ENCODE results near the gene ITPKC. TPM values are rescaled to one million over a fixed set of nuclear protein-coding genes. Genes with fewer than 3 reads are reported as not detected.
"Not testable (repeated sequence)": the region's sequence is repeated elsewhere in the genome, so short reads cannot be mapped to it uniquely, and the experiment has no call there.

Gene ITPKC
- total RNA-seq, 2 experiments from 2014 or later: 4.6 to 5.6 TPM

- H3K36me3 Mint-ChIP-seq (ENCODE audit: low read depth): peaks cover 13% of the 10 kb centered on the region
- peaks cover 44% of the 10 kb centered on the region for H3K4me1 Mint-ChIP-seq
- no peaks in the 10 kb centered on the region for H3K9me3 Mint-ChIP-seq (ENCODE audit: low read depth)
- ATAC-seq (no peak), DNase-seq (no peak)
- ChIA-PET CTCF (no interaction called here), POLR2A (interaction anchor here (0.6 kb wide), 1 partner anchor 26 kb away, joined by 6 read pairs; no protein-coding TSS in a partner anchor)
- no peak overlapping the region for H3K4me3 Mint-ChIP-seq
- intact Hi-C loops (cut with DNase I, micrococcal nuclease): no loop called here
- H3K27me3 Mint-ChIP-seq: no peaks in the 10 kb centered on the region
- no peak overlapping the region for H3K27ac Mint-ChIP-seq
Observed at GRCh38 chr19:40781140-40781539, 64.2 kb downstream of the ITPKC start.

DNA sequence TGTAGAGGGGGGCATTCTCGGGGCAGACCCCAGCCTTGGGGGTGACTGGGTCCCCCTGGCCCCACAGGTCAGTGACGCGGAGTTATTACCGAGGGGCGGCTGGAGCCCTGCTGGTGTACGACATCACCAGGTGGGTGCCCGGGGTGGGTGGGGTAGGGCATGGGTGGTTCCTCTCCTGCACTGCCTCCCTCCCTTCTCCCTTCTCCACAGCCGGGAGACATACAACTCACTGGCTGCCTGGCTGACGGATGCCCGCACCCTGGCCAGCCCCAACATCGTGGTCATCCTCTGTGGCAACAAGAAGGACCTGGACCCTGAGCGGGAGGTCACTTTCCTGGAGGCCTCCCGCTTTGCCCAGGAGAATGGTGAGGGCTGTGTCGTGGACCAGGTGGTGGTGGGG, 66.8 kb downstream of the ITPKC start:
- ChIA-PET CTCF (interaction anchor here (1.0 kb wide), 1 partner anchor 37 kb away, joined by 3 read pairs; no protein-coding TSS in a partner anchor), POLR2A (no interaction called here)
- DNase-seq: no peak

DNA sequence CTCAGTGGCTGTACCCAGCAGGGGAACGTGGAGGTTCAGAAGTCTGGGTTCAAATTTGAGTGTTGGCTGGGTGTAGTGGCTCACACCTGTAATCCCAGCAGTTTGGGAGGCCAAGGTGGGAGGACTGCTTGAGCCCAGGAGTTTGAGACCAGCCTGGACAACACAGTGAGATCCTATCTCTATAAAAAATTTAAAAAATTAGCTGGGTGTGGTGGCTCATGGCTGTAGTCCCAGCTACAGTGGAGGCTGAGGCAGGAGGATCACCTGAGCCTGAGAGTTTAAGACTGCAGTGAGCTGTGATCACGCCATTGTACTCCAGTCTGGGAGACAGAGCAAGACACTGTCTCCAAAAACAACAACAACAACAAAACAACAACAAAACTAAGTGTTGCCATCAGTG, 67.2 kb downstream of the ITPKC start:
- H3K27me3 Mint-ChIP-seq; ATAC-seq; H3K4me3 Mint-ChIP-seq; POLR2A ChIA-PET; H3K27ac Mint-ChIP-seq; intact Hi-C loops (cut with DNase I, micrococcal nuclease); H3K9me3 Mint-ChIP-seq (ENCODE audit: low read depth); DNase-seq: not testable (repeated sequence)
- Mint-ChIP-seq H3K36me3 (ENCODE audit: low read depth) (peaks cover 16% of the 10 kb centered on the region), H3K4me1 (peaks cover 26% of the 10 kb centered on the region)
- CTCF ChIA-PET: interaction anchor here (1.0 kb wide), 1 partner anchor 37 kb away, joined by 3 read pairs; no protein-coding TSS in a partner anchor

More for the DNA sequence above, 66.8 kb downstream of the ITPKC start:
- H3K27ac Mint-ChIP-seq: no peak overlapping the region
- intact Hi-C loops (cut with DNase I, micrococcal nuclease): no loop called here
- H3K4me3 Mint-ChIP-seq: no peak overlapping the region
- H3K27me3 Mint-ChIP-seq: no peaks in the 10 kb centered on the region
- no peak for ATAC-seq
- H3K4me1 Mint-ChIP-seq: peaks cover 30% of the 10 kb centered on the region
- no peaks in the 10 kb centered on the region for H3K9me3 Mint-ChIP-seq (ENCODE audit: low read depth)
- peaks cover 16% of the 10 kb centered on the region for H3K36me3 Mint-ChIP-seq (ENCODE audit: low read depth)

GRCh38 chr19:40785526-40785925, 68.6 kb downstream of the ITPKC start:
- intact Hi-C loops (cut with DNase I, micrococcal nuclease): no loop called here
- POLR2A ChIA-PET: no interaction called here
- Mint-ChIP-seq H3K27me3 (no peaks in the 10 kb centered on the region), H3K27ac (no peak overlapping the region), H3K9me3 (ENCODE audit: low read depth) (no peaks in the 10 kb centered on the region), H3K4me3 (no peak overlapping the region), H3K36me3 (ENCODE audit: low read depth) (peaks cover 21% of the 10 kb centered on the region), H3K4me1 (peaks cover 12% of the 10 kb centered on the region)
- DNase-seq: peak; percentile 22
- CTCF ChIA-PET: no interaction called here
- ATAC-seq: peak; percentile 86

- DNase-seq: no peak
- H3K27me3 Mint-ChIP-seq: no peaks in the 10 kb centered on the region
- peak overlapping the region; percentile 8 for H3K27ac Mint-ChIP-seq
- ChIA-PET CTCF (interaction anchor here (0.6 to 1.4 kb wide), 2 partner anchors 8 to 252 kb away, joined by 3 to 6 read pairs; partner anchors contain the start of gene RAB4B), POLR2A (interaction anchor here (0.5 to 0.6 kb wide), 2 partner anchors 15 to 25 kb away, joined by 3 to 4 read pairs; no protein-coding TSS in a partner anchor)
- peaks cover 21% of the 10 kb centered on the region for H3K36me3 Mint-ChIP-seq (ENCODE audit: low read depth)
- no peak for ATAC-seq
- H3K9me3 Mint-ChIP-seq (ENCODE audit: low read depth): no peaks in the 10 kb centered on the region
- peaks cover 9% of the 10 kb centered on the region for H3K4me1 Mint-ChIP-seq
- intact Hi-C loops (cut with DNase I, micrococcal nuclease): no loop called here
- H3K4me3 Mint-ChIP-seq: no peak overlapping the region
Observed at GRCh38 chr19:40786060-40787037, 69.4 kb downstream of the ITPKC start.

Other genes starting within 250 kb of the ITPKC start
- gene SHKBP1, start 140.2 kb upstream of the ITPKC start, total RNA-seq: 100 to 1,000 TPM; 100 to 155 TPM
- 100 to 1,000 TPM; 142 to 145 TPM for gene LTBP4, start 115.7 kb upstream of the ITPKC start, total RNA-seq
- gene NUMBL, start 26.5 kb upstream of the ITPKC start, total RNA-seq: 10 to 100 TPM; 11.6 to 18.0 TPM
- gene COQ8B, start 226 bp upstream of the ITPKC start, total RNA-seq: 10 to 100 TPM; 21.2 to 29.9 TPM
- 10 to 100 TPM; 15.0 to 18.0 TPM for gene ACTMAP, start 33.4 kb downstream of the ITPKC start, total RNA-seq
- gene SNRPA, start 34.1 kb downstream of the ITPKC start, total RNA-seq: 100 to 1,000 TPM; 245 to 465 TPM
- gene MIA, start 58.4 kb downstream of the ITPKC start, total RNA-seq: under 1 TPM in 1 of 2 experiments, not detected in 1; 0.57 TPM
- 10 to 100 TPM; 26.4 to 33.7 TPM for gene RAB4B, start 61.1 kb downstream of the ITPKC start, total RNA-seq
- 10 to 100 TPM; 85.6 to 86.6 TPM for gene EGLN2, start 82.1 kb downstream of the ITPKC start, total RNA-seq
- gene CYP2A6, start 133.3 kb downstream of the ITPKC start, total RNA-seq: not detected
- not detected for gene CYP2A7, start 165.1 kb downstream of the ITPKC start, total RNA-seq

All from activated CD4-positive, alpha-beta T cell treated with anti-CD3 and anti-CD28 coated beads for 36 hours (primary cell).